Heart left ventricle (tissue), 16 donors: ENCODE data around the gene PJVK. TPM values are rescaled to one million over a fixed set of nuclear protein-coding genes. Genes with fewer than 3 reads are reported as not detected.

Experiments
- ATAC-seq, 4 donors: fragments of 200-7000 bp; cut with Tn5 transposase; one replicate each; pipeline ENCODE4 v1.9.1; 2020 to 2022; ENCODE audit warnings: moderate library complexity in 4 of 4, mild to moderate bottlenecking in 3 of 4, moderate number of reproducible peaks in 1 of 4
- DNase-seq, 5 donors: peaks; one replicate each; pipeline ENCODE4 v3.0.0-alpha.2; 2020
- H3K27ac ChIP-seq, 12 donors: fragments of 200-600 bp; sonication (generic) in 4 of 12; one replicate each; pipeline versions ENCODE4 v1.5.0 to v1.8.0; 2016 to 2022; ENCODE audit warnings: mild to moderate bottlenecking in 2 of 12
- H3K27me3 ChIP-seq, 9 donors: fragments of 200-600 bp; sonication (generic) in 2 of 9; one replicate each; pipeline versions ENCODE4 v1.5.1 to v1.8.0; 2016 to 2022; ENCODE audit warnings: mild to moderate bottlenecking in 3 of 9
- H3K36me3 ChIP-seq, 9 donors: fragments of 200-600 bp; sonication (generic) in 2 of 9; one replicate each; pipeline versions ENCODE4 v1.5.0 to v1.8.0; 2018 to 2022; ENCODE audit warnings: mild to moderate bottlenecking in 2 of 9
- H3K4me1 ChIP-seq, 12 donors: fragments of 200-600 bp; sonication (generic) in 4 of 12; one replicate each; pipeline versions ENCODE4 v1.5.0 to v1.8.0; 2016 to 2022; ENCODE audit warnings: mild to moderate bottlenecking in 3 of 12
- H3K4me3 ChIP-seq, 12 donors: fragments of 200-600 bp; sonication (generic) in 4 of 12; one replicate each; pipeline versions ENCODE4 v1.5.0 to v1.8.0; 2017 to 2022; ENCODE audit warnings: mild to moderate bottlenecking in 9 of 12, moderate library complexity in 4 of 12
- H3K9me3 ChIP-seq, 12 donors: fragments of 200-600 bp; sonication (generic) in 4 of 12; one replicate each; pipeline versions ENCODE4 v1.5.0 to v1.8.0; 2016 to 2022; ENCODE audit warnings: mild to moderate bottlenecking in 1 of 12
- CTCF ChIP-seq, 12 donors: fragments of 200-600 bp; sonication (generic) in 4 of 12; IDR thresholded peaks; one replicate each; pipeline versions ENCODE4 v1.5.0 to v1.8.0; 2018 to 2022; ENCODE audit warnings: antibody characterized with exemption in 12 of 12, mild to moderate bottlenecking in 5 of 12
- POLR2A ChIP-seq, 2 donors: fragments of 450-650 bp; IDR thresholded peaks; one replicate each; pipeline ENCODE4 v1.6.1; 2017; ENCODE audit warnings: antibody characterized with exemption in 2 of 2, mild to moderate bottlenecking in 2 of 2, moderate library complexity in 2 of 2
- WGBS, 4 donors: extraction: QIAGEN DNeasy Blood & Tissue Kit in 2 of 4; methylation state at CpG; one replicate each; pipeline versions ENCODE4 v1.1.5 to v1.1.7; 2013 to 2018; 5-methylcytosine and 5-hydroxymethylcytosine counted together
- intact Hi-C, 10 donors: fragments of 100-400 bp; cut with DNase I; formaldehyde crosslinking; loops; one replicate each; pipeline versions ENCODE4 v1.11.1 to v1.14.2; 2022
- polyA plus RNA-seq, 2 donors: library from polyadenylated mRNA; stranded (reverse); fragments of 200-250 nt; gene quantifications; one replicate each; pipeline ENCODE4 v1.2.3, GENCODE V29; 2013
- total RNA-seq, 9 donors: library from RNA; depleted of rRNA in 2 of 9; stranded (reverse); fragments of >200 nt in 2 of 9; fragmentation: NEBNext Ultra II Directional in 3 of 9; extraction: Animal tissue kit (Norgen Biotek cat#: 25700) in 3 of 9; gene quantifications; one replicate each; pipeline versions ENCODE4 v1.1.0 to v1.2.4, GENCODE V29; 2016 to 2023
- donor health status: ischemic (EF 13 %, LVEDD 7.1; RV severe dilation, severe dysfunction).
- donor health status: healthy with polysubstance abuse.
- donor health status: DM: no; HTN: yes; CAD: no.
- donor health status: DM: no; HTN: no; CAD: no.
- donor health status: ischemic (EF 25% LVEDD 6.9; RV normal size, moderate dysfunction).
- donor health status: ischemic (EF 25% LVEDD 5.7; RV mildly dilated, moderate dysfunction).
- donor health status: healthy.
- donor health status: DM: yes; HTN: yes; CAD: no.
- donor health status: ischemic (EF 35%, LVEDD 5.7; RV mildly dilated, moderate dysfunction).
- donor health status: nonischemic (EF 11% LVEDD 7.7; RV severe dilation, severe dysfunction).
- donor health status: DM: yes; HTN: yes; CAD: no.
- donor health status: PGD.
- donor health status: ischemic (EF 29% LVEDD 5.4; RV normal size, mild dysfunction).
- donor health status: nonischemic (EF 23%, LVEDD 6.1; RV moderate dilation, normal function).

PJVK gene
- total and polyA plus RNA-seq, 11 donors: 0.48 to 1.7 (median 1.3) TPM; not detected in 1

DNA sequence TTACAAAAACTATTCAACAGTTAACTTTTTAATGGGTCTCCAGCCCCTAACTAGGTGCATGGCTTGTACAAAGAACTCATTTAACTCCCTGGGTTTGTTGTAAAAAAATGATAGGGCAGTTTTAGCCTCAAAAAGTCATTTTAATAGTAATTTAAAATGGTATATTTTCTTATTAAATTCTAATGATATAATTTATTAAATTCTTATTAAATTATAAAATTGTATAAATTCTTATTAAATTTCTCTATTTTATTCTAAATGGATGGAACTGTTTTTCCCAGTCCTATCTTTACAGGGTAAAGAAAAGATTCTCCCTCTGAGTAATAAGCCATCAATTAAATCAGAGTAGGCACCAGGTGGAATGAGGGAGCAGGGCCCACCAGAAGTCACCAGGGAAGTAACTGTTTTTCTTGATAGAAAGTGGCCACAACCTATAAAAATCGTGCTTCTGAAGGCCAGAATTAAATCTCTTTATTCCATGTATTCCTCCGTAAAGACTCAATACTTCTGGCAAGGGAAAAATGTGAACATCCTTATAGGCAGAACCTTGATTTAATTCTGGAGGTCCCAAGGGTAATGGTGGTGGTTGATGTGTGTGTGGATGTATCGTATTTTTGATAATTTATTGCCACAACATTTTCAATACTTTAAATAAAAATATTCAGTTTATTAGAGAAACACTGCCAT is 26.4 kb downstream of the PJVK start:
- no peaks in the 10 kb centered on the region for H3K36me3 ChIP-seq
- 22 to 27% (median 24%) methylated on average over 3 of the region's 3 CpGs for WGBS, 4 donors
- H3K27me3 ChIP-seq: no peaks in the 10 kb centered on the region
- intact Hi-C loops: loop anchor here in 3 of 10 donors (2.0 kb wide), 2 partner anchors 27 to 65 kb away; partner anchors contain the start of genes PJVK (in 2 of the 3) and PRKRA (in 2 of the 3)
- H3K4me1 ChIP-seq: peaks cover 5 to 49% (median 30%) of the 10 kb centered on the region in 12 donors
- ATAC-seq (no peak), DNase-seq (no peak)
- H3K27ac ChIP-seq: peak overlapping the region in 10 of 12 donors; percentile 85 to 97 (median 94)
- H3K9me3 ChIP-seq: no peaks in the 10 kb centered on the region
- no peak for TF ChIP-seq CTCF (IDR thresholded peaks at IDR 0.05)
- TF ChIP-seq POLR2A (IDR thresholded peaks at IDR 0.05): no peak
- H3K4me3 ChIP-seq: peak overlapping the region; percentile 42 to 85 (median 72)

- peak overlapping the region in 11 of 12 donors; percentile 85 to 97 (median 95) for H3K27ac ChIP-seq
- H3K9me3 ChIP-seq: no peaks in the 10 kb centered on the region
- H3K4me1 ChIP-seq: peaks cover 5 to 54% (median 35%) of the 10 kb centered on the region in 12 donors
- peak overlapping the region; percentile 42 to 85 (median 72) for H3K4me3 ChIP-seq
- no peaks in the 10 kb centered on the region for H3K27me3 ChIP-seq
- DNase-seq (no peak), ATAC-seq (peak in 1 of 4 donors; percentile 3)
- no peaks in the 10 kb centered on the region for H3K36me3 ChIP-seq
- 1 to 3% (median 2%) methylated on average over 10 of the region's 10 CpGs for WGBS, 4 donors
- intact Hi-C loops: loop anchor here in 3 of 10 donors (2.0 kb wide), 2 partner anchors 27 to 65 kb away; partner anchors contain the start of genes PJVK (in 2 of the 3) and PRKRA (in 2 of the 3)
- no peak for TF ChIP-seq POLR2A (IDR thresholded peaks at IDR 0.05)
Observed at GRCh38 chr2:178478130-178478438, 26.9 kb downstream of the PJVK start.

DNA sequence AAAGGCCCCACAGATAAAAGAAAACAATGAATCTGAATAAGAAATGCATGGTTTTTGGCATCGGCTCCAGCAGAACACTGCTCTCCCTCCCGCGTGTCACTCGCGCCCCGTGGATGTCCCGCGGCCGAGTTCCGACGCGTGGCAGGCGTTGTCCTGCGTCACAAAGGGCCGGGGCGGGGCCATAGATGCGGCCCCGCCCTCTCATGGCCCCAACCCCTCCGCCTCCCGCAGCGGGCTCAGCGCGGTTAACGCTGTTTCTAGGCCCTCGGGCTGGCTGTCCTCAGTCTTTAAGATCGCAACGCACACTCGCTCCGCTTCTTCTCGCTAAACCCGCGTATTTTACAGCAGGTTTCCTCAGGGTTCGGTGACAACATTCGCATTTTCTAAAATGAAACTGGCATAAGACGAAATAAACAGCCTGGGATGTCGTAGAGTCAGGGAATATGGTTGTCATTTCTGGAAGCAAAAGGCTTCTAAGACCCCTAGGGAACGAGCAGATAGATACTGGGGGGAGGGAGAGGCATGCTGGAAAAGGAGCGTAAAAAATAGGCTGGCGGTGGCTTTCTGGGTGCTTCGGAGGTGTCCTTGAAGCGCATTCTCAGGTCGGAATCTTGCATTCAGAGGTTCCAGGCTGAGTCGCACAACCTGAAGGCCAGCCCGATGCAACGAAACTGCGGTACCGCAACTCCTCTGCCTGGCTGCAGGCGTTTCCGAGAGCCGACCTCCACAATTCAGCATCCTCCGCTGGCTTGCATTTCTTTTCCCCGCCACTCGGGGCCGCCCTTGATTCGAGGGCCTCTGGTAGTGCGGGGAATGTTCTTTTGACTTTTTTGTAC is 27.5 kb downstream of the PJVK start, which contains the start of gene FKBP7:
TSS of gene FKBP7 (minus strand) at position 162 of the 836 bp plus-strand sequence. CDS start at position 61, 101 bp downstream.
- peak within 1 kb of the TSS; percentile 42 to 85 (median 72) for H3K4me3 ChIP-seq
- DNase-seq: peak; percentile 88 to 93 (median 90)
- peak within 1 kb of the TSS; percentile 49 to 97 (median 94) for H3K27ac ChIP-seq
- WGBS, 4 donors: 1 to 2% (median 2%) methylated on average over 54 to 56 of the region's 56 CpGs
- TF ChIP-seq CTCF (IDR thresholded peaks at IDR 0.05) (peak; percentile 47 to 77 (median 67)), POLR2A (IDR thresholded peaks at IDR 0.05) (peak in 1 of 2 donors; percentile 68)
- no peaks in the 10 kb centered on the region for H3K27me3 ChIP-seq
- peak; percentile 82 to 90 (median 83) for ATAC-seq
- peaks cover 5 to 57% (median 40%) of the 10 kb centered on the region in 12 donors for H3K4me1 ChIP-seq
- no peaks in the 10 kb centered on the region for H3K36me3 ChIP-seq
- no peaks in the 10 kb centered on the region for H3K9me3 ChIP-seq
- intact Hi-C loops: loop anchor here in 5 of 10 donors (1.0 to 2.0 kb wide), 3 partner anchors 27 to 66 kb away; partner anchors contain the start of genes PJVK (in 4 of the 5) and PRKRA (in 4 of the 5)

- ATAC-seq: no peak
- H3K9me3 ChIP-seq: no peaks in the 10 kb centered on the region
- no peaks in the 10 kb centered on the region for H3K36me3 ChIP-seq
- intact Hi-C loops: loop anchor here in 5 of 10 donors (1.0 to 2.0 kb wide), 3 partner anchors 28 to 66 kb away; partner anchors contain the start of genes PJVK (in 4 of the 5) and PRKRA (in 4 of the 5)
- DNase-seq: no peak
- H3K4me3 ChIP-seq: peak overlapping the region in 11 of 12 donors; percentile 42 to 85 (median 71)
- TF ChIP-seq POLR2A (IDR thresholded peaks at IDR 0.05) (no peak), CTCF (IDR thresholded peaks at IDR 0.05) (no peak)
- 58 to 64% (median 62%) methylated on average over 4 of the region's 4 CpGs for WGBS, 4 donors
- H3K27me3 ChIP-seq: no peaks in the 10 kb centered on the region
- peak overlapping the region; percentile 49 to 97 (median 94) for H3K27ac ChIP-seq
- H3K4me1 ChIP-seq: peaks cover 5 to 57% (median 43%) of the 10 kb centered on the region in 12 donors
Observed at GRCh38 chr2:178479275-178479616, 28.1 kb downstream of the PJVK start.
